Coronary artery (tissue), 2 donors: ENCODE results near the gene TSPAN9.

Source experiments
- DNase-seq: peaks from one replicate; pipeline ENCODE4 v3.0.0-alpha.2; 2017; ENCODE audit warnings: low spot score
- H3K27ac ChIP-seq, 2 donors: fragments of 200-600 bp; sonication (generic); one replicate each; pipeline ENCODE4 v1.5.1; 2016 to 2019
- H3K4me3 ChIP-seq: fragments of 200-600 bp; sonication (generic); 2 replicates; pipeline ENCODE4 v1.5.1; 2016; ENCODE audit warnings: mild to moderate bottlenecking, moderate library complexity
- CTCF ChIP-seq: fragments of 200-600 bp; sonication (generic); IDR thresholded peaks from one replicate; pipeline ENCODE4 v1.5.1; 2019; ENCODE audit warnings: antibody characterized with exemption

TSPAN9 gene

GRCh38 chr12:3176754-3177153, 99.6 kb downstream of the TSPAN9 start:
- DNase-seq = no peak
- no peak for TF ChIP-seq CTCF

GRCh38 chr12:3177778-3178425, 100.7 kb downstream of the TSPAN9 start:
- no peak for DNase-seq
- H3K4me3 ChIP-seq = no peak overlapping the region
- no peak for TF ChIP-seq CTCF
- no peak overlapping the region for H3K27ac ChIP-seq

More at GRCh38 chr12:3176754-3177153, 99.6 kb downstream of the TSPAN9 start:
- no peak overlapping the region for H3K27ac ChIP-seq
- no peak overlapping the region for H3K4me3 ChIP-seq

- no peak overlapping the region for H3K27ac ChIP-seq
- no peak for TF ChIP-seq CTCF
- DNase-seq = no peak
- H3K4me3 ChIP-seq = no peak overlapping the region
Observed at GRCh38 chr12:3178671-3179313, 101.6 kb downstream of the TSPAN9 start.

GRCh38 chr12:3179731-3180130, 102.6 kb downstream of the TSPAN9 start:
- Histone ChIP-seq H3K27ac (no peak overlapping the region), H3K4me3 (no peak overlapping the region)
- no peak for DNase-seq
- no peak for TF ChIP-seq CTCF

GRCh38 chr12:3182426-3182825, 105.2 kb downstream of the TSPAN9 start:
- no peak for DNase-seq
- Histone ChIP-seq H3K27ac (no peak overlapping the region), H3K4me3 (no peak overlapping the region)
- TF ChIP-seq CTCF = no peak

- TF ChIP-seq CTCF = no peak
- DNase-seq = no peak
- Histone ChIP-seq H3K27ac (peak overlapping the region; percentile 75 to 83), H3K4me3 (no peak overlapping the region)
Observed at GRCh38 chr12:3184485-3184884, 107.3 kb downstream of the TSPAN9 start.
